Measurements from ENCODE around the gene ECPAS.
"Not testable (repeated sequence)": the region's sequence is repeated elsewhere in the genome, so short reads cannot be mapped to it uniquely, and the experiment has no call there.

The ECPAS gene

DNA sequence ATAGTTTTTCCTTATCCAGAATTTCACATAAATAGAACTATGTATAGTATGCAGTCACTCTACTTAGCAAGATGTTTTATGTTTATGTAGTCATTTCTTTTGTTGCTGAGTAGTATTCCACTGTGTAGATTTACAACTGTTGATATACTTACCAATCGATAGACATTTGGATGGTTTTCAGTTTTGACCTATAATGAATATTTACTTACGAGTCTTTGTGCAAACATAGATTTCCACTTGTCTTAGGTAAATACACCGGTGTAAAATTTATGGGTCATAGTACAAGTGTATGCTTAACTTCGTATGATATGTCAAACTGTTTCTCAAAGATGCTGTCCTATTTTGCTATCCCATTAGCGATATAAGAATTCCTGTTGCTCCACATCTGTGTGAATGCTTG is 134.4 kb downstream of the ECPAS start:
- DNase-seq (ENCODE audit: low spot score): no peak

DNA sequence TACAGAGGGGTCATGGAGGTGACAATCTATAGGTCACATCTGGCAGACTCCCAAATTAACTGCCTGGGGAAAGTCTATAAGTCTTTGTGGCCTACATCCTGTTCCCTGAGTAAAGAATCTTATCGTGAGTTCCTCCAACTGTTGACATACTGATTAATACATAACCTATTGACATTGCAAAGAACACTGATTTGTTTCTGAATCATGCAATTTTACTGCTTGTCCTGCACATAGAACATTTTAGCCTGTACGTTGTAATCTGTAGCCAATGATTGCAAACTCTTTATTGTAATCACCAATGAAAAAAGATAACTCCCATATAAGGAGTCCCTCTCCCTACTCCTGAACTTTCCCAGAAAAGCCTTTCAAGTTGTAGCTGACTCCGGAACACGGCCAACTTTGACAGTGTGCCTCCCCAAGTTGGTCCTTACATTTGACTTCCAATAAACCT is 135.3 kb downstream of the ECPAS start:
- DNase-seq (ENCODE audit: low spot score): no peak

DNA sequence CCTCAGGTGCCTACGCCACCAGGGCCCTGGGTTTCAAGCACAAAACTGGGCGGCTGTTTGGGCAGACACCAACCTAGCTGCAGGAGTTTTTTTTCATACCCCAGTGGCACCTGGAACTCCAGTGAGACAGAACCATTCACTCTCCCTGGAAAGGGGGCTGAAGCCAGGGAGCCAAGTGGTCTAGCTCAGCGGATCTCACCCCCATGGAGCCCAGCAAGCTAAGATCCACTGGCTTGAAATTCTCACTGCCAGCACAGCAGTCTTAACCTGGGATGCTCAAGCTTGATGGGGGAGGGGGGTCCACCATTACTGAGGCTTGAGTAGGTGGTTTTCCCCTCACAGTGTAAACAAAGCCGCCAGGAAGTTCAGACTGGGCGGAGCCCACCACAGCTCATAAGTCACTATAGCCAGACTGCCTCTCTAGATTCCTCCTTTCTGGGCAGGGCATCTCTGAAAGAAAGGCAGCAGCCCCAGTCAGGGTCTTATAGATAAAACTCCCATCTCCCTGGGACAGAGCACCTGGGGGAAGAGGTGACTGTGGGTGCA is 149.8 kb downstream of the ECPAS start:
- DNase-seq (ENCODE audit: low spot score): not testable (repeated sequence)

DNA sequence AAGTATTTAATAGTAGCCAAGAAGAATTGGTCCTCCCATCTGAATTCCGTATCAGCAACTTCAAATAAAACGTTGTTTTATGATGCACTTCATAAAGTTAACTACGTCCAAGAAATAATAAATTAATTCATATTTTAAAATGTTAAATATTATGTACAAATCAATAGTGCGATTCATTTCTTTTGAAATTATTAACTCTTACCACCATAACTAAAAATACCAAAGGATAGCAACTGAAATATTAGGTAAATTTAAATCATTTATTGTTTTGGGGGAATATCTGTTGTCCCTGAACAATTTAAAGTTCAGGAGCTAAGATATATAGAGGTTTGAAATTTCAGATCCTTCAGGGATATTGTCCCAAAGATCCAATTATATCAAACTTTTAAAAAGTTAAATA is 154.1 kb downstream of the ECPAS start, which contains the start of gene OR2K2:
Gene OR2K2, minus strand, starts transcription at position 101 of the 400 bp plus-strand sequence. CDS start 1,791 bp downstream, outside the sequence.
- DNase-seq (ENCODE audit: low spot score): no peak

DNA sequence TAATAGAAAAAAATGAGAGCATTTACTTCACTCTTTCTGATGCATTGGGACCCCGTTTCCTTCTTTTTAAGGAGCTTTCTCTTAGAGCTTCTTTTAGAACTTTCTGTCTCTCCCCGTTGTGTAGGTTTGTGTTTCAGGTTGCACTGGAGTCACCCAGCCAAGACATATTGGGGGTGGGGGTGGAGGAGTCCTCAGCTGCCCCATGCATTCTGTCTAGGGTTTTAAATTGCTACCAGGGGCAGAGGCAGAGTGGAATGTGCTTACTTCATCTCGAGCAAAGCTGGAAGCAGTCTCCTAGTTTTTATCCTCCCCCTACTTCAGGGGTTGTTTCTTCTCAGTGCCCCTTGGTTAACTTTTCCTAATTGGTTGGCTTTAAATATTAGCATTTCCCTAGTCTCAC is 163.6 kb downstream of the ECPAS start:
- DNase-seq (ENCODE audit: low spot score): no peak

DNA sequence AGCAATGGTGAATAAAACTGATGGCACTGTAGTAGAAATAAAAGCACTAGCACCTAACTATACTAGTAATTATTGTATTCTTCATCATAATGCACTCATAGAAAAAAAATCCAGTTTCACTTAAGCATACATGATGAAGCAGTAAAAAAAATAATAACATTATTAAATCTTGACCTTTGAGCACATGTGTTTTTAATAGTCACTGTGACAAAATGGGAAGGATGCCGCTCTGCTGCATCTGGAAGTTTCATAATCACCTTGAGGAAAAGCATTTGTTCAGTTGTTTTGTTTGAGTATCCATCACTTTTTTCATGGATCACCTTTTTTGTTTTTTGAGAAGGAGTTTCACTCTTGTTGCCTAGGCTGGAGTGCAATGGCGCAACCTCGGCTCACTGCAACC is 167.4 kb downstream of the ECPAS start:
- DNase-seq (ENCODE audit: low spot score): peak; percentile 18
